HS-27A (cell line): Measurements from ENCODE around the gene PRR5.
"Not testable (repeated sequence)": the region's sequence is repeated elsewhere in the genome, so short reads cannot be mapped to it uniquely, and the experiment has no call there.

Experiments
- DNase-seq: peaks from one replicate; pipeline ENCODE4 v3.0.0-alpha.2; 2012; ENCODE audit warnings: low read depth, missing footprints

PRR5 gene

GRCh38 chr22:44701824-44702478, at the start of gene PRR5:
TSS of gene PRR5 (plus strand) at chr22:44702204. CDS start at chr22:44702475, 271 bp downstream.
- DNase-seq: no peak

GRCh38 chr22:44652866-44653265, 49.1 kb upstream of the PRR5 start:
- not testable (repeated sequence) for DNase-seq

- DNase-seq: no peak
These were observed 43.6 kb upstream of the PRR5 start for GRCh38 chr22:44658311-44658953.

GRCh38 chr22:44659140-44659539, 42.9 kb upstream of the PRR5 start:
- no peak for DNase-seq

GRCh38 chr22:44660051-44660830, 41.8 kb upstream of the PRR5 start:
- DNase-seq: no peak

- no peak for DNase-seq
These were observed 40.9 kb upstream of the PRR5 start for GRCh38 chr22:44661070-44661469.

GRCh38 chr22:44661659-44662569, 40.1 kb upstream of the PRR5 start:
- no peak for DNase-seq

GRCh38 chr22:44663256-44663999, 38.6 kb upstream of the PRR5 start:
- DNase-seq: no peak

GRCh38 chr22:44664149-44664548, 37.9 kb upstream of the PRR5 start:
- no peak for DNase-seq

- no peak for DNase-seq
These were observed 36.9 kb upstream of the PRR5 start for GRCh38 chr22:44665115-44665514.

GRCh38 chr22:44666207-44666585, 35.8 kb upstream of the PRR5 start:
- no peak for DNase-seq

GRCh38 chr22:44667276-44667675, 34.7 kb upstream of the PRR5 start:
- no peak for DNase-seq

GRCh38 chr22:44667829-44668189, 34.2 kb upstream of the PRR5 start:
- no peak for DNase-seq

GRCh38 chr22:44668190-44668885, 33.7 kb upstream of the PRR5 start:
- DNase-seq: no peak

- DNase-seq: no peak
These were observed 33.0 kb upstream of the PRR5 start for GRCh38 chr22:44668886-44669521.

GRCh38 chr22:44669561-44669976, 32.4 kb upstream of the PRR5 start:
- DNase-seq: no peak

- no peak for DNase-seq
These were observed 31.6 kb upstream of the PRR5 start for GRCh38 chr22:44670220-44670988.

GRCh38 chr22:44671742-44672141, 30.3 kb upstream of the PRR5 start:
- DNase-seq: no peak

GRCh38 chr22:44672632-44673031, 29.4 kb upstream of the PRR5 start:
- DNase-seq: no peak

GRCh38 chr22:44673406-44673805, 28.6 kb upstream of the PRR5 start:
- DNase-seq: no peak
